Measurements from ENCODE around the gene PTRH2.

Gene PTRH2

DNA sequence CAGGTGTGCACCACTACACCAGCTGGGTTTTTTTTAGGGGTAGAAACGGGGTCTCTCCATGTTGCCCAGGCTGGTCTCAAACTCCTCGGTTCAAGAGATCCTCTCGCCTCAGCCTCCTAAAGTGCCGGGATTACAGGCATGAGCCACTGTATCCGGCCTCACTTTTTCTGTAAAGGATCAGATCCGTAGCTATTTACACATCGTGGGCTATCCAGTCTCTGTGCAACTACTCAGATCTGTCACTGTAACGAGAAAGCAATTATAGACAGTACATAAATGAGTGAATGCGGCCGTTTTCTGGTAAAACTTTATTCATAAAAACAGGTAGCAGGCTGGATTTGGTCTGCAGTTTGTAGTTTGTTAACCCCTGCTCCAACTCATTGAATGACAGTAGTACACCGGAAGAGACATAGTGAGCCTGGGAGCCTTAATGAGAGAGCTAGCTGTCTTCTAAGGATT is 44.8 kb upstream of the PTRH2 start:
- TF ChIP-seq, protein P1, sequence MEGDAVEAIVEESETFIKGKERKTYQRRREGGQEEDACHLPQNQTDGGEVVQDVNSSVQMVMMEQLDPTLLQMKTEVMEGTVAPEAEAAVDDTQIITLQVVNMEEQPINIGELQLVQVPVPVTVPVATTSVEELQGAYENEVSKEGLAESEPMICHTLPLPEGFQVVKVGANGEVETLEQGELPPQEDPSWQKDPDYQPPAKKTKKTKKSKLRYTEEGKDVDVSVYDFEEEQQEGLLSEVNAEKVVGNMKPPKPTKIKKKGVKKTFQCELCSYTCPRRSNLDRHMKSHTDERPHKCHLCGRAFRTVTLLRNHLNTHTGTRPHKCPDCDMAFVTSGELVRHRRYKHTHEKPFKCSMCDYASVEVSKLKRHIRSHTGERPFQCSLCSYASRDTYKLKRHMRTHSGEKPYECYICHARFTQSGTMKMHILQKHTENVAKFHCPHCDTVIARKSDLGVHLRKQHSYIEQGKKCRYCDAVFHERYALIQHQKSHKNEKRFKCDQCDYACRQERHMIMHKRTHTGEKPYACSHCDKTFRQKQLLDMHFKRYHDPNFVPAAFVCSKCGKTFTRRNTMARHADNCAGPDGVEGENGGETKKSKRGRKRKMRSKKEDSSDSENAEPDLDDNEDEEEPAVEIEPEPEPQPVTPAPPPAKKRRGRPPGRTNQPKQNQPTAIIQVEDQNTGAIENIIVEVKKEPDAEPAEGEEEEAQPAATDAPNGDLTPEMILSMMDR (conservative IDR thresholded peaks at IDR 0.05; ENCODE audit: low read depth, low read length): no peak
- no peak overlapping the region for H3K4me3 ChIP-seq (ENCODE audit: low read depth, low read length)
- no peak for DNase-seq (ENCODE audit: low read depth)

DNA sequence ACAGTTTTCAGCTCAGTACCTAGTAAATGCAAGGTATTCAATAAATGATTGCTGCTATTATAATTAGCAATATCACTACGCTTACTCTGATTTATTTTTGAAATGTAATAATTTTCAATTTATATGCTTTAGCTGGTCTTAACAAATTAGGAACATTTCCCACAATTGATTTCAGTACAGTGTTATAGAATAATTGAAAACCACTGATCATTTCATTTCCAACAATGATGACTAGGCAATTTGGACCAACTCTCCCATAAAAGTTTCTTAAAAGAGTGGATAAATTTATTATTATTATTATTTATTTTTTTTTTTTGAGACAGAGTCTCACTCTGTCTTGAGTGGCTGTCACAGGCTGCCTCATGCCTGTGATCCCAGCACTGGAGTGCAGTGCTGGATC is 41.4 kb upstream of the PTRH2 start:
- TF ChIP-seq, protein P1 (conservative IDR thresholded peaks at IDR 0.05; ENCODE audit: low read depth, low read length): no peak
- DNase-seq (ENCODE audit: low read depth): no peak
- H3K4me3 ChIP-seq (ENCODE audit: low read depth, low read length): no peak overlapping the region

DNA sequence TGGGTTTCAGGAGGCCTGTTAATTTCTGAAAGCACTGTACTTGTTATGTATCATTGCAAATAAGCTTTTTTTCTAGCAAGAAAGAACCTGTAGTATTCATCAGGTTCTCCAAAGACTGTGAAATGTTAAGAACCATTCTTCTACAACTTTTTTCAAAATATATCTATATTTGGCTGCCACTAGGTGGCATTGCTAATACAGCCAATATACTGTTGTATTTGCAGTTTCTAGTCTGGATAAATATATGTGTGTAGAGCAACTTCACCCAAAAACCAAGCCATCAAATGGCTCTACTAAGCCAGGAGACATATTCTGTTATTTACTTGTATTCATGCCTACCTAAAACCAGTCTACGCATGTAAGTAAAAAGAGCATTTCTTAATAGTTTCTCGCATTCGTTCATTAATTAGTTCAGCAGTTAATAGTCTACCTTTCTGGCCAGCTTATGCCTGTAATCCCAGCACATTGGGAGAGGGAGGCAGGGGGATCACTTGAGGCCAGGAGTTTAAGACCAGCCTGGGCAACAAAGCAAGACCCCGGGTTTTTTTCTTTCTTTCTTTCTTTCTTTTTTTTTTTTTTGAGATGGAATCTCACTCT is 39.7 kb upstream of the PTRH2 start:
- peak; percentile 80 for DNase-seq (ENCODE audit: low read depth)
- no peak overlapping the region for H3K4me3 ChIP-seq (ENCODE audit: low read depth, low read length)
- TF ChIP-seq, protein P1 (conservative IDR thresholded peaks at IDR 0.05; ENCODE audit: low read depth, low read length): peak; percentile 63

DNA sequence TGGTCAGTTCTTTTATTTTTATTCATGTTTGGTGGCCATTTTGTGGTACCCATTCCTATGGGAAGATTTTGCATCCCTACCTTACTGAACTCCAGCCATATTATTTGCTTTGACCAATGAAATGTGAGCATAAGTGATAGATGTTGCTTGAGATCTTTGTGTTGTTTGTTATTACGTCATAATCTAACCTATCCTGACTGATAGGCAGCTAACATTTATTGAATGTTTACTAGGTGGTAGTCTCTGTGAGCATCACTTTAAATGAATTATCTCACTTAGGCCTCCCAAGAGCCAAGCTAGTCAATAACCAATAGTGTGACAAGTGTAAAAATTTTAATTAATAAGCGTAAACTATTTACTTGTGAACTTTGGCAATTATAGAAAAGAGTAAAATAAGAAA is 37.8 kb upstream of the PTRH2 start:
- H3K4me3 ChIP-seq (ENCODE audit: low read depth, low read length): no peak overlapping the region
- TF ChIP-seq, protein P1 (conservative IDR thresholded peaks at IDR 0.05; ENCODE audit: low read depth, low read length): no peak
- DNase-seq (ENCODE audit: low read depth): no peak

DNA sequence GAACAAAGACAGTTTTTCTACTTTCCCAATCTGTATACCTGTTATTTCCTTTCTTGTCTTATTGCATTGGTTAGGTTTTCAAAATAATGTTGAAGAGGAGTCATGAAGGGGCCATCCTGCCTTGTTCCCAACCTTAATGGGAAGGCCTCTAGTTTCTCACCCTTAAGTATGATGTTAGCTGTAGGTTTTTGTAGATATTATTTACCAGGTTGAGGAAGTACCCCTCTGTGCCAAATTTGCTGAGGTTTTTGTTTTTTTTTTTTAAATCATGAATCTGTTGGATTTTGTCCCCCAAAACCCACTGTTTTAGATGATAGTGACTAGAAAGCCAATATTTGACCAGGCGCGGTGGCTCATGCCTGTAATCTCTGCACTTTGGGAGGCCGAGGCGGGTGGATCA is 36.6 kb upstream of the PTRH2 start:
- TF ChIP-seq, protein P1 (conservative IDR thresholded peaks at IDR 0.05; ENCODE audit: low read depth, low read length): no peak
- DNase-seq (ENCODE audit: low read depth): no peak
- H3K4me3 ChIP-seq (ENCODE audit: low read depth, low read length): no peak overlapping the region

DNA sequence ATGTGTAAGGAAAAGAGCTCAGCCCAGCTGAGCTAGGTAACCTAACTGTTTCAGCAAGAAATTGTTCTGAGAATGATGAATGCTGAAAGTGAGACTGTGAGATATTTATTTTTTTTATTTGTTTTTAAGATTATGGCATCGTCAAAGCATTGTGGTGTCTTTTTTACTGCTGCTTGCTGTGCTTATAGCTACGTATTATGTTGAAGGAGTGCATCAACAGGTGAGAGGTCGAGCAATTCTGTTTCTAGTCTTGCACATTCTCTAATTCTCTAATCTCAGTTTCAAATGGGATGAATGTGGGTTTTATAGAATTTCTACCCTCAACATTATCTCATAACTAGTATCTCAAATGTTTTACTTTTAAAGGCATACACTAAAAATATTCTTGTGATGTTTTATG is 30.1 kb upstream of the PTRH2 start:
- no peak for DNase-seq (ENCODE audit: low read depth)
- TF ChIP-seq, protein P1 (conservative IDR thresholded peaks at IDR 0.05; ENCODE audit: low read depth, low read length): no peak
- no peak overlapping the region for H3K4me3 ChIP-seq (ENCODE audit: low read depth, low read length)

DNA sequence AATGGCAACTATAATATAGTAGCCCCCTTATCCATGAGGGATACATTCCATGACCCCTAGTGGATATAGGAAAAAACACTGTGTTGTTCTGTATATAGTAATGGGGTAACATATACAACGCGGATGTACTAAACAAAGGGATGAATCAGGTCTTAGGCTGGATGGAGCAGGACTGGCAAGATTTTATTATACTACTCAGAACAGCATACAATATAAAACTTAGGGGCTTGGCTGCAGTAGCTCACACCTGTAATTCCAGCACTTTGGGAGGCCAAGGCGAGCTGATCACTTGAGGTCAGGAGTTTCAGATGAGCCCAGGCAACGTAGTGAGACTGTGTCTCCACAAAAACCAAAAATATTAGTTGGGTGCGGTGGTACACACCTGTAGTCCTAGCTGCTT is 27.0 kb upstream of the PTRH2 start:
- TF ChIP-seq, protein P1 (conservative IDR thresholded peaks at IDR 0.05; ENCODE audit: low read depth, low read length): no peak
- no peak overlapping the region for H3K4me3 ChIP-seq (ENCODE audit: low read depth, low read length)
- DNase-seq (ENCODE audit: low read depth): no peak

Data from choroid plexus epithelial cell (primary cell).